ENCODE results near the gene NRXN3. TPM values are rescaled to one million over a fixed set of nuclear protein-coding genes. Genes with fewer than 3 reads are reported as not detected.

NRXN3 gene
- total and polyA plus RNA-seq, 2 of the 4 experiments (the other 2 are of a cell fraction) = 4.8 to 25.1 TPM

DNA sequence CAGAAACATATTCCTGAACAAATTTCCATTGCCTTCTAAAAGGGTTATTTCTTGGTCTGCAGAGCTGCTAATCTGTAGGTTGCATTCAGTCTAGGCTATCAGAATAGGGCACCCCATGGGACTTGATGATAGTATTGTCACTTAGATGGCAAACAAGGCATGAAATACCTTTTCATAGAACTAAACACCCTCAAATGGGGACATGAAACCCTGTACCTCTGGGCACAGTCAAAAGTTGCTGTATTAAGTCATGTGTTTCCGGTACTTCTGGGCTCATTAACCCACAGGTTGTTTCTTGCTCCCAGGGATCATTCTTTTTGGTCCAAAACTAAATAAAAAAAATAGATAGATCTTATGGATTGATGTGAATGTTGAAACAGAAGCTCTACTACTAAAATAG is 930.4 kb downstream of the NRXN3 start:
- H3K9ac ChIP-seq (ENCODE audit: low read depth, low read length) = no peak overlapping the region
- in situ Hi-C loops (cut with MboI; ENCODE audit: low sequenced_read_pairs) (no loop called here), intact Hi-C loops (cut with micrococcal nuclease) (no loop called here), dilution Hi-C loops (cut with HindIII; ENCODE audit: low sequenced_read_pairs, unreplicated experiment) (no loop called here)
- POLR2A ChIA-PET (ENCODE audit: unreplicated experiment) = no interaction called here
- H3K23ac ChIP-seq (ENCODE audit: low read depth, low read length) = no peak overlapping the region
- BruUV-seq (replicated peaks) = no TSS peak
- no peak overlapping the region for H4K91ac ChIP-seq (ENCODE audit: insufficient read depth, low read depth, low read length)
- TF ChIP-seq MAFK (IDR thresholded peaks at IDR 0.05; ENCODE audit: low read depth, low read length) (no peak), CHD1 (IDR thresholded peaks at IDR 0.05; ENCODE audit: low read depth, low read length) (no peak), FOS (IDR thresholded peaks at IDR 0.05; ENCODE audit: low read depth, low read length) (no peak), POLR2A (IDR thresholded peaks at IDR 0.05; ENCODE audit: low read depth, low read length) (no peak), NFE2L2 (IDR thresholded peaks at IDR 0.05; ENCODE audit: low read depth, low read length) (no peak), MXI1 (IDR thresholded peaks at IDR 0.05; ENCODE audit: borderline replicate concordance, low read depth, low read length) (no peak), SMC3 (IDR thresholded peaks at IDR 0.05; ENCODE audit: low read depth, low read length) (no peak), RFX5 (IDR thresholded peaks at IDR 0.05; ENCODE audit: low read depth, low read length) (no peak), RAD21 (IDR thresholded peaks at IDR 0.05; ENCODE audit: low read length) (no peak)
- TF ChIP-seq, protein P1, sequence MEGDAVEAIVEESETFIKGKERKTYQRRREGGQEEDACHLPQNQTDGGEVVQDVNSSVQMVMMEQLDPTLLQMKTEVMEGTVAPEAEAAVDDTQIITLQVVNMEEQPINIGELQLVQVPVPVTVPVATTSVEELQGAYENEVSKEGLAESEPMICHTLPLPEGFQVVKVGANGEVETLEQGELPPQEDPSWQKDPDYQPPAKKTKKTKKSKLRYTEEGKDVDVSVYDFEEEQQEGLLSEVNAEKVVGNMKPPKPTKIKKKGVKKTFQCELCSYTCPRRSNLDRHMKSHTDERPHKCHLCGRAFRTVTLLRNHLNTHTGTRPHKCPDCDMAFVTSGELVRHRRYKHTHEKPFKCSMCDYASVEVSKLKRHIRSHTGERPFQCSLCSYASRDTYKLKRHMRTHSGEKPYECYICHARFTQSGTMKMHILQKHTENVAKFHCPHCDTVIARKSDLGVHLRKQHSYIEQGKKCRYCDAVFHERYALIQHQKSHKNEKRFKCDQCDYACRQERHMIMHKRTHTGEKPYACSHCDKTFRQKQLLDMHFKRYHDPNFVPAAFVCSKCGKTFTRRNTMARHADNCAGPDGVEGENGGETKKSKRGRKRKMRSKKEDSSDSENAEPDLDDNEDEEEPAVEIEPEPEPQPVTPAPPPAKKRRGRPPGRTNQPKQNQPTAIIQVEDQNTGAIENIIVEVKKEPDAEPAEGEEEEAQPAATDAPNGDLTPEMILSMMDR (conservative IDR thresholded peaks at IDR 0.05; ENCODE audit: low read depth, low read length) = no peak
- no peak overlapping the region for H2AFZ ChIP-seq (replicated peaks; ENCODE audit: low read length, poor library complexity)
- H4K8ac ChIP-seq (ENCODE audit: low read depth in 2 of 2, low read length in 2 of 2) = no peak overlapping the region
- no peaks in the 10 kb centered on the region for H4K20me1 ChIP-seq (ENCODE audit: insufficient read depth, low read length)
- H3K56ac ChIP-seq (ENCODE audit: extremely low read depth, insufficient read depth, low read length) = no peak overlapping the region
- DNase-seq (no peak), ATAC-seq (ENCODE audit: low read depth) (no peak)
- H3K27me3 ChIP-seq (ENCODE audit: control insufficient read depth, insufficient read depth, low read length) = peaks cover 1% of the 10 kb centered on the region; the same call in 1 of the 2 replicates
- no peak overlapping the region for H2BK5ac ChIP-seq (ENCODE audit: low read depth, low read length, poor library complexity, severe bottlenecking)
- no CpG with 5 or more reads among the region's 1 CpG for WGBS, 2 experiments (ENCODE audit: extremely low coverage in 2 of 2, insufficient read length in 1 of 2)
- H3K79me1 ChIP-seq (ENCODE audit: low read depth in 1 of 2, low read length in 2 of 2) = no peaks in the 10 kb centered on the region
- H4K5ac ChIP-seq (ENCODE audit: low read depth, low read length) = no peak overlapping the region
- H3K36me3 ChIP-seq (ENCODE audit: control insufficient read depth, insufficient read depth, low read length) = no peaks in the 10 kb centered on the region
- H3K18ac ChIP-seq (ENCODE audit: low read depth, low read length) = no peak overlapping the region
- H2AK5ac ChIP-seq (ENCODE audit: low read depth, low read length) = no peak overlapping the region
- no peak overlapping the region for H3K14ac ChIP-seq (replicated peaks; ENCODE audit: low read depth, low read length)
- H2BK15ac ChIP-seq (ENCODE audit: low read depth, low read length) = no peak overlapping the region
- H2AK9ac ChIP-seq (replicated peaks; ENCODE audit: low read depth, low read length, poor library complexity) = no peak overlapping the region
- H3K4ac ChIP-seq (ENCODE audit: low read depth, low read length) = no peak overlapping the region
- no peaks in the 10 kb centered on the region for H3K9me1 ChIP-seq (ENCODE audit: insufficient read depth, low read length)
- no peak overlapping the region for H2BK20ac ChIP-seq (ENCODE audit: low read depth, low read length)
- H3K4me1 ChIP-seq (ENCODE audit: control insufficient read depth, insufficient read depth, low read length) = no peaks in the 10 kb centered on the region; the same call in 1 of the 2 replicates
- H3K27ac ChIP-seq (ENCODE audit: insufficient read depth, low read length) = no peak overlapping the region
- H3K4me2 ChIP-seq (ENCODE audit: low read depth, low read length) = no peak overlapping the region
- no peaks in the 10 kb centered on the region for H3K9me3 ChIP-seq (ENCODE audit: control insufficient read depth, insufficient read depth, low read length)
- CTCF ChIA-PET = no interaction called here
- no peak overlapping the region for H2BK120ac ChIP-seq (ENCODE audit: low read depth, low read length)
- no peak overlapping the region for H3K4me3 ChIP-seq (ENCODE audit: insufficient read depth, low read depth, low read length)

All from IMR-90 (cell line).